ENCODE data around the gene SMPDL3B.

Gene SMPDL3B

GRCh38 chr1:27934818-27935549 is at the start of gene SMPDL3B:
Gene SMPDL3B, plus strand, starts transcription at chr1:27935000. Its CDS starts 184 bp downstream, at chr1:27935184.
- DNase-seq (ENCODE audit: low read depth): no peak

- DNase-seq (ENCODE audit: low read depth): no peak
These were observed 49.7 kb upstream of the SMPDL3B start for GRCh38 chr1:27885114-27885528.

- DNase-seq (ENCODE audit: low read depth): no peak
These were observed 49.0 kb upstream of the SMPDL3B start for GRCh38 chr1:27885621-27886352.

GRCh38 chr1:27886353-27886679 is 48.5 kb upstream of the SMPDL3B start:
- DNase-seq (ENCODE audit: low read depth): no peak

- DNase-seq (ENCODE audit: low read depth): no peak
These were observed 48.1 kb upstream of the SMPDL3B start for GRCh38 chr1:27886744-27887143.

GRCh38 chr1:27887215-27888021 is 47.4 kb upstream of the SMPDL3B start:
- no peak for DNase-seq (ENCODE audit: low read depth)

GRCh38 chr1:27889506-27889905 is 45.3 kb upstream of the SMPDL3B start:
- no peak for DNase-seq (ENCODE audit: low read depth)

GRCh38 chr1:27891196-27891889 is 43.5 kb upstream of the SMPDL3B start:
- DNase-seq (ENCODE audit: low read depth): no peak

- DNase-seq (ENCODE audit: low read depth): no peak
These were observed 40.3 kb upstream of the SMPDL3B start for GRCh38 chr1:27894521-27894920.

GRCh38 chr1:27906759-27907158 is 28.0 kb upstream of the SMPDL3B start:
- DNase-seq (ENCODE audit: low read depth): no peak

GRCh38 chr1:27912429-27912828 is 22.4 kb upstream of the SMPDL3B start:
- no peak for DNase-seq (ENCODE audit: low read depth)

GRCh38 chr1:27915082-27915575 is 19.7 kb upstream of the SMPDL3B start:
- no peak for DNase-seq (ENCODE audit: low read depth)

GRCh38 chr1:27922272-27922671 is 12.5 kb upstream of the SMPDL3B start:
- no peak for DNase-seq (ENCODE audit: low read depth)

- no peak for DNase-seq (ENCODE audit: low read depth)
These were observed 6.4 kb upstream of the SMPDL3B start for GRCh38 chr1:27928216-27928954.

- DNase-seq (ENCODE audit: low read depth): no peak
These were observed 3.6 kb upstream of the SMPDL3B start for GRCh38 chr1:27931184-27931583.

GRCh38 chr1:27931759-27932158 is 3.0 kb upstream of the SMPDL3B start:
- DNase-seq (ENCODE audit: low read depth): no peak

- DNase-seq (ENCODE audit: low read depth): no peak
These were observed 921 bp downstream of the SMPDL3B start for GRCh38 chr1:27935721-27936120.

GRCh38 chr1:27936370-27936769 is 1.6 kb downstream of the SMPDL3B start:
- no peak for DNase-seq (ENCODE audit: low read depth)

- no peak for DNase-seq (ENCODE audit: low read depth)
These were observed 2.7 kb downstream of the SMPDL3B start for GRCh38 chr1:27937524-27937836.

GRCh38 chr1:27938488-27938887 is 3.7 kb downstream of the SMPDL3B start:
- DNase-seq (ENCODE audit: low read depth): no peak

GRCh38 chr1:27940297-27940696 is 5.5 kb downstream of the SMPDL3B start:
- no peak for DNase-seq (ENCODE audit: low read depth)

Measured in fibroblast of the conjunctiva (primary cell).